Fibroblast of lung (primary cell): ENCODE data around the gene MRPL19. TPM values are rescaled to one million over a fixed set of nuclear protein-coding genes. Genes with fewer than 3 reads are reported as not detected.

Source experiments
- DNase-seq, 2 donors: peaks; one replicate each; pipeline versions ENCODE4 v3.0.0 to v3.0.0-alpha.2; 2010; ENCODE audit warnings: low read depth in 2 of 2
- H2AFZ ChIP-seq: 2 replicates; pipeline ENCODE4 v1.5.1; 2012; ENCODE audit warnings: low read length, control low read depth, inconsistent platforms
- H3K27ac ChIP-seq: 2 replicates; pipeline ENCODE4 v1.5.1; 2011; ENCODE audit warnings: low read length, control low read depth; ENCODE audit not compliant: insufficient read depth
- H3K27me3 ChIP-seq: 2 replicates; pipeline ENCODE4 v1.5.1; 2011; ENCODE audit warnings: mild to moderate bottlenecking, low read length; ENCODE audit not compliant: control insufficient read depth, insufficient read depth
- H3K36me3 ChIP-seq: 2 replicates; pipeline ENCODE4 v1.5.1; 2011; ENCODE audit warnings: low read length; ENCODE audit not compliant: control insufficient read depth, insufficient read depth
- H3K4me1 ChIP-seq: 2 replicates; pipeline ENCODE4 v1.5.1; 2011; ENCODE audit warnings: low read length; ENCODE audit not compliant: control insufficient read depth, insufficient read depth; ENCODE audit errors: extremely low read depth
- H3K4me2 ChIP-seq: 2 replicates; pipeline ENCODE4 v1.5.1; 2011; ENCODE audit warnings: low read length, control low read depth; ENCODE audit not compliant: insufficient read depth; ENCODE audit errors: extremely low read depth
- H3K4me3 ChIP-seq, 4 experiments: fragments of 200-600 bp in 1 of 4; sonication (generic) in 1 of 4; replicated peaks in 1 of 4; 2 replicates each; pipeline ENCODE4 v1.5.1; 2011 to 2016; ENCODE audit warnings: low read length in 4 of 4, low read depth in 3 of 4, mild to moderate bottlenecking in 3 of 4, control low read depth in 2 of 4, inconsistent platforms in 1 of 4, mixed read lengths in 1 of 4; ENCODE audit not compliant: insufficient read depth in 1 of 4; ENCODE audit errors: control extremely low read depth in 1 of 4
- H3K79me2 ChIP-seq: 2 replicates; pipeline ENCODE4 v1.5.1; 2012; ENCODE audit warnings: mild to moderate bottlenecking, low read length, inconsistent platforms; ENCODE audit not compliant: control insufficient read depth, insufficient read depth
- H3K9ac ChIP-seq: 2 replicates; pipeline ENCODE4 v1.5.1; 2011; ENCODE audit warnings: mild to moderate bottlenecking, low read length, control low read depth; ENCODE audit not compliant: insufficient read depth
- H3K9me3 ChIP-seq: 2 replicates; pipeline ENCODE4 v1.5.1; 2012; ENCODE audit warnings: low read depth, low read length; ENCODE audit not compliant: control insufficient read depth, insufficient read depth
- H4K20me1 ChIP-seq: 2 replicates; pipeline ENCODE4 v1.5.1; 2011; ENCODE audit warnings: low read length; ENCODE audit not compliant: control insufficient read depth, insufficient read depth; ENCODE audit errors: extremely low read depth
- CTCF ChIP-seq, 2 donors: IDR thresholded peaks in 1 of 2; conservative IDR thresholded peaks in 1 of 2; 1 replicate in 1 of 2; 2 replicates in 1 of 2; pipeline ENCODE4 v1.5.1; 2011 to 2012; ENCODE audit warnings: low read length in 2 of 2, control low read depth in 1 of 2, inconsistent platforms in 1 of 2, low read depth in 1 of 2, mild to moderate bottlenecking in 1 of 2
- EZH2 ChIP-seq: IDR thresholded peaks from 2 replicates; pipeline ENCODE4 v1.5.1; 2012; ENCODE audit warnings: low read length, control low read depth, mild to moderate bottlenecking; ENCODE audit errors: missing control alignments
- polyA plus RNA-seq, 2 donors: library from polyadenylated mRNA; depleted of rRNA in 1 of 2; stranded (reverse) in 1 of 2; unstranded in 1 of 2; fragments of >200 nt; gene quantifications; 2 replicates each; pipeline ENCODE4 v1.2.1, GENCODE V29; 2011 to 2012; ENCODE audit warnings: missing spikeins in 1 of 2
- total RNA-seq: library from RNA; depleted of rRNA; stranded (reverse); fragments of >200 nt; gene quantifications from 2 replicates; pipeline ENCODE4 v1.2.1, GENCODE V29; 2014

The MRPL19 gene
- total and polyA plus RNA-seq, 2 donors (not counting 1 experiment from before 2014, with no cell fraction given), result 36.2 to 39.3 TPM

GRCh38 chr2:75736276-75736675 is 89.7 kb downstream of the MRPL19 start:
- no peak for DNase-seq
- H3K4me1 ChIP-seq, result no peaks in the 10 kb centered on the region
- no peak overlapping the region for H3K4me3 ChIP-seq
- H3K27me3 ChIP-seq, result no peaks in the 10 kb centered on the region
- no peak overlapping the region for H2AFZ ChIP-seq
- H3K4me2 ChIP-seq, result no peak overlapping the region
- H4K20me1 ChIP-seq, result no peaks in the 10 kb centered on the region
- H3K27ac ChIP-seq, result no peak overlapping the region
- TF ChIP-seq CTCF (conservative IDR thresholded peaks at IDR 0.05 in 1 of 2, IDR thresholded peaks at IDR 0.05 in 1 of 2; ENCODE audit: low read depth in 1 of 2, low read length in 2 of 2) (no peak), EZH2 (no peak)
- H3K36me3 ChIP-seq, result no peaks in the 10 kb centered on the region
- H3K9me3 ChIP-seq, result no peaks in the 10 kb centered on the region
- no peak overlapping the region for H3K9ac ChIP-seq
- no peaks in the 10 kb centered on the region for H3K79me2 ChIP-seq

- H3K36me3 ChIP-seq, result no peaks in the 10 kb centered on the region
- H3K79me2 ChIP-seq, result no peaks in the 10 kb centered on the region
- H4K20me1 ChIP-seq, result no peaks in the 10 kb centered on the region
- no peak overlapping the region for H3K27ac ChIP-seq
- no peak overlapping the region for H3K4me2 ChIP-seq
- TF ChIP-seq CTCF (conservative IDR thresholded peaks at IDR 0.05 in 1 of 2, IDR thresholded peaks at IDR 0.05 in 1 of 2; ENCODE audit: low read depth in 1 of 2, low read length in 2 of 2), result no peak
- TF ChIP-seq EZH2, result no peak
- no peak overlapping the region for H2AFZ ChIP-seq
- no peaks in the 10 kb centered on the region for H3K27me3 ChIP-seq
- no peak for DNase-seq
- no peaks in the 10 kb centered on the region for H3K4me1 ChIP-seq
- no peak overlapping the region for H3K4me3 ChIP-seq
- H3K9me3 ChIP-seq, result no peaks in the 10 kb centered on the region
- no peak overlapping the region for H3K9ac ChIP-seq
Measured at GRCh38 chr2:75737961-75738360, 91.4 kb downstream of the MRPL19 start.

Other genes starting within 250 kb of the MRPL19 start
- 16.2 and 31.7 TPM in 2 replicates for gene EVA1A, start 85.8 kb upstream of the MRPL19 start, total RNA-seq
- 10.0 and 22.8 TPM in 2 replicates for gene EVA1A, start 85.8 kb upstream of the MRPL19 start, polyA plus RNA-seq
- gene GCFC2, start 64.1 kb downstream of the MRPL19 start, total RNA-seq, result 6.8 and 7.7 TPM in 2 replicates
- gene GCFC2, start 64.1 kb downstream of the MRPL19 start, polyA plus RNA-seq, result 11.3 and 11.6 TPM in 2 replicates